Thoracic aorta (tissue), 2 donors: ENCODE data around the gene PTPRG. TPM values are rescaled to one million over a fixed set of nuclear protein-coding genes. Genes with fewer than 3 reads are reported as not detected.

ENCODE experiments used
- ATAC-seq: fragments of 150-250 bp; one replicate; pipeline ENCODE4 v1.8.0; 2017; ENCODE audit warnings: low read depth; ENCODE audit not compliant: insufficient number of reproducible peaks, low FRiP score
- DNase-seq: peaks from one replicate; pipeline ENCODE4 v3.0.0-alpha.2; 2020; ENCODE audit warnings: low spot score
- H3K27ac ChIP-seq, 2 donors: fragments of 200-600 bp; sonication (generic); 1 replicate in 1 of 2; 2 replicates in 1 of 2; pipeline ENCODE4 v1.5.1; 2016; ENCODE audit warnings: mild to moderate bottlenecking in 2 of 2, moderate library complexity in 2 of 2
- H3K27me3 ChIP-seq: fragments of 200-600 bp; sonication (generic); replicated peaks from 2 replicates; pipeline ENCODE4 v1.6.0; 2016; ENCODE audit warnings: mild to moderate bottlenecking; ENCODE audit not compliant: insufficient read depth
- H3K36me3 ChIP-seq: fragments of 200-600 bp; sonication (generic); one replicate; pipeline ENCODE4 v1.5.1; 2016
- H3K4me1 ChIP-seq, 2 donors: fragments of 200-600 bp; sonication (generic); 1 replicate in 1 of 2; 2 replicates in 1 of 2; pipeline versions ENCODE4 v1.5.1 to v1.6.0; 2016; ENCODE audit warnings: low read depth in 2 of 2, mild to moderate bottlenecking in 1 of 2; ENCODE audit not compliant: control insufficient read depth in 1 of 2
- H3K4me3 ChIP-seq: fragments of 200-600 bp; sonication (generic); 2 replicates; pipeline ENCODE4 v1.5.1; 2016; ENCODE audit warnings: mild to moderate bottlenecking
- H3K9me3 ChIP-seq: fragments of 200-600 bp; sonication (generic); 2 replicates; pipeline ENCODE4 v1.5.1; 2016
- CTCF ChIP-seq: fragments of 200-600 bp; sonication (generic); IDR thresholded peaks from one replicate; pipeline ENCODE4 v1.5.1; 2019; ENCODE audit warnings: antibody characterized with exemption
- total RNA-seq, 2 donors: library from RNA; depleted of rRNA; stranded (reverse); fragments of >200 nt; gene quantifications; one replicate each; pipeline versions ENCODE4 v1.1.0 to v1.2.3, GENCODE V29; 2016

PTPRG gene
- total RNA-seq, 2 donors from 2014 or later: 154 to 208 TPM

DNA sequence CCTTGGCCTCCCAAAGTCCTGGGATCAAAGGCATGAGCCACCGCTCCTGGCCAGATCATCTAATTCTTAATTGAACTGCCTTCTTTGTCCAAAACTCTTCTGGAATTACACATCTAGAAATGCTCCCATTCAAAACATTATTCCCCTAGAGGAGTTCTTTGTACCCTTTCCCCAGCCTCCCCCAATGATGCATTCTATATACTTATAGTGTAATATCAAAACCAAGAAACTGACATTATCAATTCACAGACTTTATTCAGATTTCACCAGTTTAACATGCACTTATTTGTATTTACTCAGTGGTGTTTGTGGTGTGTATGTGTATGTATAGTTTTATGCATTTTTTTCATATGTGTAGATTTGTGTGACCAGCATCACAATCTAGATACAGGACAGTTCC lies 85.0 kb downstream of the PTPRG start:
- no peak for DNase-seq
- no peaks in the 10 kb centered on the region for H3K9me3 ChIP-seq
- peaks cover 2 to 19% of the 10 kb centered on the region in 2 donors for H3K4me1 ChIP-seq
- ATAC-seq: no peak
- no peaks in the 10 kb centered on the region for H3K27me3 ChIP-seq
- no peak overlapping the region for H3K4me3 ChIP-seq
- H3K36me3 ChIP-seq: no peaks in the 10 kb centered on the region
- H3K27ac ChIP-seq: no peak overlapping the region
- no peak for TF ChIP-seq CTCF

- Histone ChIP-seq H3K9me3 (no peaks in the 10 kb centered on the region), H3K4me3 (no peak overlapping the region), H3K36me3 (no peaks in the 10 kb centered on the region), H3K4me1 (peaks cover 2 to 19% of the 10 kb centered on the region in 2 donors), H3K27ac (no peak overlapping the region), H3K27me3 (no peaks in the 10 kb centered on the region)
- ATAC-seq: no peak
- TF ChIP-seq CTCF: no peak
- DNase-seq: no peak
Measured at GRCh38 chr3:61646851-61647525, 85.6 kb downstream of the PTPRG start.

- Histone ChIP-seq H3K27ac (no peak overlapping the region), H3K4me3 (no peak overlapping the region), H3K9me3 (no peaks in the 10 kb centered on the region), H3K36me3 (no peaks in the 10 kb centered on the region), H3K27me3 (no peaks in the 10 kb centered on the region), H3K4me1 (peaks cover 2 to 19% of the 10 kb centered on the region in 2 donors)
- no peak for TF ChIP-seq CTCF
- DNase-seq (no peak), ATAC-seq (no peak)
Measured at GRCh38 chr3:61648481-61648880, 87.1 kb downstream of the PTPRG start.

DNA sequence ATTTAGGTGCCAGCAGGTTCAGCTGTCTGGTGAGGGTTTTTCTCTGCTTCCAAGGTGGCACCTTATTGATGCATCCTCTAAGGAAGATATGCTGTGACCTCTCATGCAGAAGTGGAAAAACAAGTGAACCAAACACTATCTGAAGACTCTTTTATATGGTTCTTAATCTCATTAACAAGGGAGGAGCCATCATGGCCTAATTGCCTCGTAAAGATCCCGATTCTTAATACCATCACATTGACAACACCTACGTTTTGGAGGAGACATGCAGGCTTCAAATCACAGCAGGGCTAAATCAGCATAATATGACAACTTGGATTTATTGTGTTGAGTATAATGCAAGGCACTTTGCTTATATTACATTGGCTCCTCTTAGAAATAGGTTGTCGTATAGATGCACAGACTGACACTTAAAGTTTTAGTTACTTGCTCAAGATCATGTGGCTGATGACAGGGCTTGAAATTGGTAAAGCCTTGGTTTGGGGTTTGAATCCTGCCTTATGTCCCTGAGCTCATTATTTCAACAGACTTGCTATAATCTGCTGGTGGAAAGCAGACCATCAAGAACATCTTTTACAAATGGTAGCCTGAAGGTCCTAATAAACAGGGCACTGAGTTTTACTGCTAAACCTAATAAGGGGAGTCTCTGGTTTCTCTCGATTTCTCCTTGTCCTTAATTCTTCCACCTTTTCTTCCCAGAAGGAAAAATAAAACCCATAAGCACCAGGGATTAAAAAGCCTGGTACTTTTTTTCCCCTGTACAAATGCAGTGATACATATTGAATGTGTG lies 88.2 kb downstream of the PTPRG start:
- ATAC-seq: no peak
- no peak for TF ChIP-seq CTCF
- Histone ChIP-seq H3K4me1 (peaks cover 2 to 19% of the 10 kb centered on the region in 2 donors), H3K36me3 (no peaks in the 10 kb centered on the region), H3K4me3 (no peak overlapping the region), H3K27me3 (no peaks in the 10 kb centered on the region), H3K9me3 (no peaks in the 10 kb centered on the region), H3K27ac (no peak overlapping the region)
- DNase-seq: no peak

- H3K4me1 ChIP-seq: peaks cover 2 to 19% of the 10 kb centered on the region in 2 donors
- TF ChIP-seq CTCF: no peak
- H3K27ac ChIP-seq: no peak overlapping the region
- no peak for ATAC-seq
- H3K9me3 ChIP-seq: no peaks in the 10 kb centered on the region
- no peaks in the 10 kb centered on the region for H3K27me3 ChIP-seq
- no peak for DNase-seq
- no peaks in the 10 kb centered on the region for H3K36me3 ChIP-seq
- no peak overlapping the region for H3K4me3 ChIP-seq
Measured at GRCh38 chr3:61650276-61650675, 88.9 kb downstream of the PTPRG start.
